ENCODE measurements around the gene POLR2J2.
"Not testable (repeated sequence)": the region's sequence is repeated elsewhere in the genome, so short reads cannot be mapped to it uniquely, and the experiment has no call there.

GRCh38 chr7:102618122-102618521, 53.3 kb downstream of the POLR2J2 start:
- TF ChIP-seq EZH2 (IDR thresholded peaks at IDR 0.05); POLR2AphosphoS5 (IDR thresholded peaks at IDR 0.05; ENCODE audit: borderline replicate concordance, low read depth, low read length): not testable (repeated sequence)
